GM18520 (cell line): ENCODE measurements around the gene TCF7L1.
"Not testable (repeated sequence)": the region's sequence is repeated elsewhere in the genome, so short reads cannot be mapped to it uniquely, and the experiment has no call there.

Source experiments
- ATAC-seq: cut with Tn5 transposase; IDR thresholded peaks from one replicate; pipeline ENCODE4 v1.9.1; 2021; ENCODE audit not compliant: unreplicated experiment

Gene TCF7L1

DNA sequence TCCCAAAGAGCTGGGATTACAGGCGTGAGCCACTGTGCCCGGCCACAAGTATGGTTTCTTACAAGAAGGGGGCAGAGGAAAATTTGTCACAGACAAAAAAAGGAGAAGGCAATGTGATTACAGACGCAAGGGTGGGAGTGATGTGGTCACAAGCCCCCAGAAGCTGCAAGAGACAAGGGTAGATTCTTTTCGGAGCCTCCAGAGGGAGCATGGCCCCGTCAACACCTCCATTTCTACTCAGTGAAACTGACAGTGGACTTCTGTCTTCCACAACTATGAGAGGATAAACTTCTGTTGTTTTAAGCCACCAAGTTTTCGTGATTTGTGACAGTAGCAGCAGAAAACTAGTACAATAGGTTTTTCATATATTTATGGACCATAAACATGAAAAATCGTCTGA is 2.1 kb upstream of the TCF7L1 start:
- ATAC-seq, result no peak

- no peak for ATAC-seq
Observed at GRCh38 chr2:85132397-85132796, 795 bp upstream of the TCF7L1 start.

DNA sequence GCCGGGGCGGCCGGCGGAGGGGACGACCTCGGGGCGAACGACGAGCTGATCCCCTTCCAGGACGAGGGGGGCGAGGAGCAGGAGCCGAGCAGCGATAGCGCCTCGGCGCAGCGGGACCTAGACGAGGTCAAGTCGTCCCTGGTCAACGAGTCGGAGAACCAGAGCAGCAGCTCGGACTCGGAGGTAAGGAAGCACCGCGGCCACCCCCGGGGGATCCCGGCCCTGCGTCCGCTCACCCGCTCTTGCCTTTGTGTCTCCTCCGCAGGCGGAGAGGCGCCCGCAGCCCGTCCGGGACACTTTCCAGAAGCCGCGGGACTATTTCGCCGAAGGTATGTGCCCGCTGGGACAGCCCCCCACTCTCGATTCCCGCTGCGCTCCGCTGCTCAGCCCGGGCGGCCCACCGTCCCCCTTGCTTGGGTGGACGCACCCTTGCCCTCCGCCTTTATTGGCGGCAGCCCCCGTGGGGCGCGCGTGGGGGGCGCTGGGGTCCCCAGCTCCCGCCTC is 611 bp downstream of the TCF7L1 start:
- no peak for ATAC-seq

DNA sequence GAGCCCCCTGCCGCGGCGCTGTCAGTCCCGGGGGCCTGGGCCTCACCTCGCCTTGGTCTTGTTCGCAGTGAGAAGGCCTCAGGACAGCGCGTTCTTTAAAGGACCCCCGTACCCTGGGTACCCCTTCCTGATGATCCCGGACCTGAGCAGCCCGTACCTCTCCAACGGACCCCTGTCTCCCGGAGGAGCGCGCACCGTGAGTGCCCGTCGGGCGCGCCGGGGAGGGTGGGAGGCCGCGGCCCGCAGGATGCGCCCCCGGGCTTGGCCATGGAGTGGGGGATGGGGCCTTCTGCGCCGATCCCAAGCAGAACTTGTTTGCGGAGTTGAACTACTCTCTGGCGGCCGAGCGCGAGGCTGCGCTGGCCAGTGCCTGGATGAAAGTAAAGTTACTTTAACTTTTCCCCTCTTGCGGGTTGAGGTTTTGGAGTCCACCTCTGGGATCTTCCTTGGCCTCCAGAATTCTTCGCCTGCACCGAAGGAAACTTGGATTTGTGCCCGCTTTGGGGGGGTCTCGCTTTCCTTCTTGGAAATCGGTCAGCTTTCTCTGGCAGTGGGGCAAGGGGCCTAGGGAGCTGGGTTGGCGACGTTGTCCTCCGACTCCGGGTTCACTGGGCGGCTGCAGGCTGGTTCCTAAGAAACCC is 1.2 kb downstream of the TCF7L1 start:
- no peak for ATAC-seq

DNA sequence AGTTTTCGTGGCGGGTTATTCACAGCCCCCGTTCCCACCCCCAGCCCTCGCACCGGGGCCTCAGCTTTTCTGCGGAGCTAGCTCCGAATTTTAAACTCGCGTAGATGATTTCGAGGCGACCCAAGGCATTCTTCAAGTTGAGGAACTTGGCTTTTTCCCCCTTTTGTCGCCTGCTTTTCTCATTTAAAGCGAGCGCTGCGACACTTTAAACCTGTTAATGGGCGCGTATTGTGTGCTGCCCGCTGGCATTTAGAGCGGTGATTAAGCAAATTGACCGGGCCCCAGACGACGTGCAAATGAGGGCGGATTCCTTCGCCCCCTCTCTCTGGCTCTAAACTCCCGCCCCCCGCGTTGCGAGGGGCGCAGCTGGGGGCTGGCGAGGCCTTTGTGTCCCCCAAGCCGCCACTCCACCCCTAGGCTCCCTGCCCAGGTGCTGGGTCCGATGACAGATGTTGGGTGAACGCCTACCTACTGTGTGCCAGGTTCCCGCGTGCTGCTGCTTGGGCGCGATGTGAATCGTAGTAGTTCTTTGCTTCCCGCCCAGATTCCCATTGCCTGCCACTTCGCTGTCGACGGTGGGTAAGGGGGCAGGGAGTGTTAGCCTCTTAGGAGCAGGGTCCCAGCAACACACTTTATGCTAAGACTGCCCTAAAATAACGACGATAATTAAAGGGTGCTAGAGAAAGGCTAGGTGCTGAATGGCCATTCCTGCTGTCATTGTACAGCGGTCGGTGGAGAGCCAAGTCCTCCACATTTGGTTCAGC is 1.9 kb downstream of the TCF7L1 start:
- ATAC-seq, result no peak

- ATAC-seq, result no peak
Observed at GRCh38 chr2:85135660-85135914, 2.4 kb downstream of the TCF7L1 start.

GRCh38 chr2:85137156-85137555 is 4.0 kb downstream of the TCF7L1 start:
- ATAC-seq, result no peak

GRCh38 chr2:85143463-85144082 is 10.4 kb downstream of the TCF7L1 start:
- ATAC-seq, result no peak

GRCh38 chr2:85145116-85145820 is 12.1 kb downstream of the TCF7L1 start:
- no peak for ATAC-seq

GRCh38 chr2:85148190-85148589 is 15.0 kb downstream of the TCF7L1 start:
- no peak for ATAC-seq

- ATAC-seq, result no peak
Observed at GRCh38 chr2:85151026-85151425, 17.8 kb downstream of the TCF7L1 start.

- ATAC-seq, result no peak
Observed at GRCh38 chr2:85152895-85153294, 19.7 kb downstream of the TCF7L1 start.

DNA sequence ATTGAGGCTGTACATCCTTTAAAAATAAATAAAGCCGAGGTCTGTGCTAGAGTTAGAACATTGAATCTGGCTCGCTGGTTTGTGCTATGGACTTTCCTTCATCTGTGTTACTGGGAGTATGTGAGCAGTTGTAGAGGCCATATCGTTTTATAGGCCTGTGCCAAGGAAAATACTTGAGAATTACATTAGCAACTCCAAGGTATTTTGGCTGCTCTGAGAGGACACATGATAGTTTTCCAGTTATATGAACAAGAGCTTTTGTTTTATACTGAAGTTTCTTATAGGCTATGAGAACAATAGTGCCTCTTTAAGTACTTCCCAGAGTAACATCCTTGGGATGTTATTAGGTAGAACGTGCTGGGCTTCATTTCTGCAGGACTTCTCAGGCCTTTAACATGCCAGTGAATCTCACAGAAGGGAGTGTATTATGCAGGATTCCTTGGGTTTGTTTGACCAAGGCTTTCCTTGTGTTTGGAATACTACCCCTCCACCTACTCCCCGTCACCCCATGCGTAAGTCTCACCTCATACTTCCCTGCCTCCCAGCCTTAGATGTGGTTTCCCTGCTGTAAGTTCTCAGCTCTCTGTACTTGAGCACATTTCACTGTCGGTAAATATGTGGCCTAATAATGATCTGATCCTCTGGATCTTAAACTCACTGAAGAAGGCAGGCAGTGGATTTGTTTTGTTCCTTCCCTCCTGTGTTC is 21.0 kb downstream of the TCF7L1 start:
- no peak for ATAC-seq

DNA sequence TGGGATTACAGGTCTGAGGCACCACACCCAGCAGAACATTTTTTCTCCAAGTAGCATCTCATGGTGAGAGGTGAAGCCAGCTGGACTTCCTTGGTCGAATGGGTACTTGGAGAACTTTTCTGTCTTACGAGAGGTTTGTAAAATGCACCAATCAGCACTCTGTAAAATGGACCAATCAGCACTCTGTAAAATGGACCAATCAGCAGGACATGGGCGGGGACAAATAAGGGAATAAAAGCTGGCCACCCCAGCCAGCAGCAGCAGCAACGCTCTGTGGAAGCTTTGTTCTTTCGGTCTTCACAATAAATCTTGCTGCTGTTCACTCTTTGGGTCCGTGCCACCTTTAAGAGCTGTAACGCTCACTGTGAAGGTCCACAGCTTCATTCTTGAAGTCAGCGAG is 21.9 kb downstream of the TCF7L1 start:
- ATAC-seq, result not testable (repeated sequence)

DNA sequence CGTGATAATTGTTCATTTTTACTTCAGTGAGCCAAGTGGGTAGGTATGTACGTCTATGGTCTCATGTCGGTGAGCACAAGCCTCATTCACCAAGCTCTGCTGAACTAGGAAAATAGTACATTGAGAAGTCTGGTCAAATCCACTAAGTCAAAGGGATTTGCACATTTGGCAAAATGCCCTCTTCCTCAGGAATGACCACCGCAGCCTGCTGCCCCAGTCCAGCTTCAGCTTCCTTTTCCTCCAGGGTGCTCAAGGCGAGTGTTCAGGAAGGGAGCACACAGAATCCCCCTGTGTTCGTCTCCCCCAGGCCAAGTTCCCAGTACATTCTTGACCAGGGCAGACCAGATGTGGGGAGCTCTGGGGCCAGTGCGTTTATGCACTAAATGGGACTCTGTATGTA is 23.0 kb downstream of the TCF7L1 start:
- no peak for ATAC-seq

DNA sequence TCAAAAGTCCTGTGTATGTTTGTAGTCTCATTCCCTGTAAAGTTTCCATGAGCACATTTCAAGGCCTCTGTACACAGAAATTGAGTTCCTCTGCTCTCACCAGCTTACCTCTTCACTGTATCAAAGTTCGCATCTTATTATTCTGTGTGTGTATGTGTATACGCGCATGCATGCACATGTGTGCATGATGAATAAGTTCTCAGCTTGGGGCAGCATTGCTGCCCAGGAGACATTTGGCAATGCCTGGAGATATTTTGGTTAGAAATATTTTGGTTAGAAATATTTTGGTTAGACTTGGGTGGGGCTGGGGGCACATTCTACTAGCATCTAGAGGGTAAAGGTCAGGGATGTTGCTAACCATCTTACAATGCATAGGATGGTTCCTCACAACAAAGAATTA is 23.4 kb downstream of the TCF7L1 start:
- no peak for ATAC-seq

- ATAC-seq, result no peak
Observed at GRCh38 chr2:85157345-85157744, 24.2 kb downstream of the TCF7L1 start.

DNA sequence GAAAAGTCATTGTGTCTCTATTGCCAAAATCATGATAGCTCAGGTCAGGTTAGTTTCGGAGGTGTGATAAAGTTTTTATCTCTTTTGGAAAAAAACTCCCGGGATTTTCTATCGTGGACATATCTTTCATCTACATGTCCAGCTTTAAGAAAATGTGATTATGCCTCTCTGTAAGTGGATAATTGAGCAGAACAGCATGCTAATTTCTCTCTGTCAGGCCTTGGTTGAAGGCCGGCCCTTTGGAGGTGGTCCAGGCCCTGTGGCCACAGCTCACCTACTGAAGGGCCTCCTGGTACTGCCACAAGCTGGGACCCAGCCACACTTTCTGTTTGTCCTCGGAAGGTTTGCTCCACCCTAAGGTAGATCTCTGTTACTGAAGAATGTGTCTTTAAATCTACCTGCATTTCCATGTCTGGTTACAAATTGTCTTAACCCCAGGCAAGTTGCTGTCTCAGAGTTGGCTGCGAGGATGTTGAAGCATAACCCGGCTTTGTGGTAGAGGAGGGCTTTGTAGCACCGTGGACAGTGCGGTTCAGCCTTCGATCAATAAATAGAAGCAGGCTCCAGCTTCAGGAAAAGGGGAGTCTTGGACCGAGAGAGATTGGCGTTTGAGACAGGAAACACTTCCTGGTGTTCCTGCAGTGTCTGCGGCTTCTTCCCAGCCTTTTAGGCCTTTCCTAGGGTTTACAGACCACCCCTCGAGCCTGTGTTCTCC is 25.5 kb downstream of the TCF7L1 start:
- ATAC-seq, result no peak

DNA sequence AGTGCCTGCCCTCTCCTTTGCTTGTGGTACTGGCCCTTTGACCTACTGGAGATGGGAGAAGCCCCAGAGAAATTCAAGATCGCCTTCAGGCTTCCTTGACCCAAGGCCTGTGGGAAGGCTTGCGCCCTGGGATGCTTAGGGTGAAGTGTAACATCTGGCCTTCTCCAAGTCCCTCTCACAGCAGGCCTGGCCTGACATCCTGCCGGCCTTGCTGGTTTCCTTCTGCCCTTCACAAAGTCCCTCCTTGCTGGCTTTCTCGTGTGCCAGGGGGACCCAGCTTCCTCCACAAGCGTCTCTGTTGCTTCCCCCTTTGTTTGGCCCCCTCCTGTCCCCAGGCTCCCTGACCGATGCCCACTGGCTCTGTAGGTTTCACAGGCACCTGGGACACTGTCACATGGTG is 26.4 kb downstream of the TCF7L1 start:
- ATAC-seq, result no peak
